Stimulated activated CD8-positive, alpha-beta memory T cell treated with anti-CD3 and anti-CD28 coated beads, Interleukin-15, amount 100 ng/mL, for 48 hours (primary cell): ENCODE results near the gene CTSK.

Source experiments
- DNase-seq, 2 donors: peaks; one replicate each; pipeline ENCODE4 v3.0.0-alpha.2; 2020; ENCODE audit warnings: low read depth in 2 of 2

Gene CTSK

GRCh38 chr1:150760013-150760412, 48.0 kb downstream of the CTSK start:
- no peak for DNase-seq

- DNase-seq: no peak
Measured at GRCh38 chr1:150753416-150753815, 54.6 kb downstream of the CTSK start.

GRCh38 chr1:150751443-150751842, 56.6 kb downstream of the CTSK start:
- DNase-seq: no peak

- no peak for DNase-seq
Measured at GRCh38 chr1:150749720-150750311, 58.2 kb downstream of the CTSK start.

GRCh38 chr1:150748878-150749719, 59.0 kb downstream of the CTSK start:
- DNase-seq: no peak
